ENCODE measurements around the gene HLA-B.
"Not testable (repeated sequence)": the region's sequence is repeated elsewhere in the genome, so short reads cannot be mapped to it uniquely, and the experiment has no call there.

HLA-B gene

GRCh38 chr6:31356946-31357466 lies at the start of gene HLA-B:
Gene HLA-B, minus strand, starts transcription at chr6:31357179. Its CDS starts 21 bp downstream, at chr6:31357158.
- Histone ChIP-seq H3K4me2 (ENCODE audit: low read depth, low read length) (peak within 1 kb of the TSS; percentile 95), H3F3A (ENCODE audit: insufficient read depth, low read length) (no peaks in the 10 kb centered on the region; the same call in 1 of the 2 replicates), H3K4me1 (ENCODE audit: low read length) (no peaks in the 10 kb centered on the region), H3K36me3 (replicated peaks; ENCODE audit: insufficient read depth, low read length) (no peaks in the 10 kb centered on the region), H4K20me1 (ENCODE audit: insufficient read depth, low read length) (no peaks in the 10 kb centered on the region), H3K79me2 (ENCODE audit: low read length) (peaks cover 10% of the 10 kb centered on the region), H3K4me3 (ENCODE audit: low read length) (peak within 1 kb of the TSS; percentile 81), H3K9me2 (replicated peaks; ENCODE audit: insufficient read depth, low read length) (no peaks in the 10 kb centered on the region), H3K27ac (ENCODE audit: low read length) (peak within 1 kb of the TSS; percentile 42; the same call in 1 of the 2 replicates), H3K9ac (ENCODE audit: low read length) (peak within 1 kb of the TSS; percentile 91), H3K9me3 (replicated peaks; ENCODE audit: insufficient read depth, low read length) (no peaks in the 10 kb centered on the region), H3K27me3 (replicated peaks; ENCODE audit: insufficient read depth, low read length) (no peaks in the 10 kb centered on the region), H2AFZ (ENCODE audit: low read length) (peak within 1 kb of the TSS; percentile 99)
- peak; percentile 90 for DNase-seq
- TF ChIP-seq CTCF (IDR thresholded peaks at IDR 0.05; ENCODE audit: low read length): no peak
- TF ChIP-seq EZH2phosphoT487 (IDR thresholded peaks at IDR 0.05; ENCODE audit: low read length): no peak
- TF ChIP-seq EZH2 (optimal IDR thresholded peaks at IDR 0.05; ENCODE audit: low read depth, low read length): no peak

- H4K20me1 ChIP-seq (ENCODE audit: insufficient read depth, low read length): no peaks in the 10 kb centered on the region
- H3K27me3 ChIP-seq (replicated peaks; ENCODE audit: insufficient read depth, low read length): no peaks in the 10 kb centered on the region
- no peaks in the 10 kb centered on the region for H3K9me3 ChIP-seq (replicated peaks; ENCODE audit: insufficient read depth, low read length)
- peaks cover 77% of the 10 kb centered on the region for H3K79me2 ChIP-seq (ENCODE audit: low read length)
- no peak overlapping the region for H3K9ac ChIP-seq (ENCODE audit: low read length)
- no peaks in the 10 kb centered on the region for H3K36me3 ChIP-seq (replicated peaks; ENCODE audit: insufficient read depth, low read length)
- peaks cover 18% of the 10 kb centered on the region for H3F3A ChIP-seq (ENCODE audit: insufficient read depth, low read length)
- H2AFZ ChIP-seq (ENCODE audit: low read length): no peak overlapping the region
- H3K4me2 ChIP-seq (ENCODE audit: low read depth, low read length): no peak overlapping the region
- H3K9me2 ChIP-seq (replicated peaks; ENCODE audit: insufficient read depth, low read length): no peaks in the 10 kb centered on the region
- no peak overlapping the region for H3K4me3 ChIP-seq (ENCODE audit: low read length)
- no peak for DNase-seq
- peaks cover 14% of the 10 kb centered on the region for H3K4me1 ChIP-seq (ENCODE audit: low read length)
- no peak overlapping the region for H3K27ac ChIP-seq (ENCODE audit: low read length)
- TF ChIP-seq EZH2phosphoT487 (IDR thresholded peaks at IDR 0.05; ENCODE audit: low read length) (no peak), EZH2 (optimal IDR thresholded peaks at IDR 0.05; ENCODE audit: low read depth, low read length) (no peak)
Observed at GRCh38 chr6:31405996-31406395, 49.0 kb upstream of the HLA-B start.

GRCh38 chr6:31404061-31404364 lies 47.0 kb upstream of the HLA-B start:
- H3K27ac ChIP-seq (ENCODE audit: low read length); H3K9me2 ChIP-seq (replicated peaks; ENCODE audit: insufficient read depth, low read length); H3K9me3 ChIP-seq (replicated peaks; ENCODE audit: insufficient read depth, low read length); H3K36me3 ChIP-seq (replicated peaks; ENCODE audit: insufficient read depth, low read length); DNase-seq; H4K20me1 ChIP-seq (ENCODE audit: insufficient read depth, low read length); H3K27me3 ChIP-seq (replicated peaks; ENCODE audit: insufficient read depth, low read length): not testable (repeated sequence)
- Histone ChIP-seq H3K79me2 (ENCODE audit: low read length) (peaks cover 69% of the 10 kb centered on the region), H3K4me3 (ENCODE audit: low read length) (peak overlapping the region; percentile 73), H3K4me2 (ENCODE audit: low read depth, low read length) (peak overlapping the region; percentile 97), H3F3A (ENCODE audit: insufficient read depth, low read length) (peaks cover 30% of the 10 kb centered on the region), H3K9ac (ENCODE audit: low read length) (peak overlapping the region; percentile 54; the same call in 1 of the 2 replicates), H2AFZ (ENCODE audit: low read length) (peak overlapping the region; percentile 85; the same call in 1 of the 2 replicates), H3K4me1 (ENCODE audit: low read length) (peaks cover 16% of the 10 kb centered on the region)

GRCh38 chr6:31403283-31404060 lies 46.5 kb upstream of the HLA-B start, which contains the start of gene MICA:
Gene MICA, plus strand, starts transcription at chr6:31403595. Its CDS starts 38 bp downstream, at chr6:31403633.
- peak; percentile 81 for DNase-seq
- TF ChIP-seq EZH2phosphoT487 (IDR thresholded peaks at IDR 0.05; ENCODE audit: low read length) (no peak), CTCF (IDR thresholded peaks at IDR 0.05; ENCODE audit: low read length) (no peak), EZH2 (optimal IDR thresholded peaks at IDR 0.05; ENCODE audit: low read depth, low read length) (no peak)
- H3K4me3 ChIP-seq (ENCODE audit: low read length): peak within 1 kb of the TSS; percentile 73
- no peaks in the 10 kb centered on the region for H4K20me1 ChIP-seq (ENCODE audit: insufficient read depth, low read length)
- peak within 1 kb of the TSS; percentile 85 for H2AFZ ChIP-seq (ENCODE audit: low read length)
- peak within 1 kb of the TSS; percentile 97 for H3K4me2 ChIP-seq (ENCODE audit: low read depth, low read length)
- H3K79me2 ChIP-seq (ENCODE audit: low read length): peaks cover 65% of the 10 kb centered on the region
- no peaks in the 10 kb centered on the region for H3K9me2 ChIP-seq (replicated peaks; ENCODE audit: insufficient read depth, low read length)
- H3K27me3 ChIP-seq (replicated peaks; ENCODE audit: insufficient read depth, low read length): no peaks in the 10 kb centered on the region
- peaks cover 30% of the 10 kb centered on the region for H3F3A ChIP-seq (ENCODE audit: insufficient read depth, low read length)
- H3K36me3 ChIP-seq (replicated peaks; ENCODE audit: insufficient read depth, low read length): no peaks in the 10 kb centered on the region
- H3K9ac ChIP-seq (ENCODE audit: low read length): peak within 1 kb of the TSS; percentile 54; the same call in 1 of the 2 replicates
- H3K4me1 ChIP-seq (ENCODE audit: low read length): peaks cover 16% of the 10 kb centered on the region
- H3K9me3 ChIP-seq (replicated peaks; ENCODE audit: insufficient read depth, low read length): no peaks in the 10 kb centered on the region
- H3K27ac ChIP-seq (ENCODE audit: low read length): peak within 1 kb of the TSS; percentile 38; the same call in 1 of the 2 replicates
